HG03520 (cell line): ENCODE measurements around the gene TSBP1.
"Not testable (repeated sequence)": the region's sequence is repeated elsewhere in the genome, so short reads cannot be mapped to it uniquely, and the experiment has no call there.

Experiments used
- ATAC-seq: cut with Tn5 transposase; IDR thresholded peaks from one replicate; pipeline ENCODE4 v1.9.1; 2021; ENCODE audit warnings: mild to moderate bottlenecking, moderate library complexity; ENCODE audit not compliant: unreplicated experiment

Gene TSBP1

GRCh38 chr6:32290886-32291450 is 80.7 kb downstream of the TSBP1 start:
- no peak for ATAC-seq

DNA sequence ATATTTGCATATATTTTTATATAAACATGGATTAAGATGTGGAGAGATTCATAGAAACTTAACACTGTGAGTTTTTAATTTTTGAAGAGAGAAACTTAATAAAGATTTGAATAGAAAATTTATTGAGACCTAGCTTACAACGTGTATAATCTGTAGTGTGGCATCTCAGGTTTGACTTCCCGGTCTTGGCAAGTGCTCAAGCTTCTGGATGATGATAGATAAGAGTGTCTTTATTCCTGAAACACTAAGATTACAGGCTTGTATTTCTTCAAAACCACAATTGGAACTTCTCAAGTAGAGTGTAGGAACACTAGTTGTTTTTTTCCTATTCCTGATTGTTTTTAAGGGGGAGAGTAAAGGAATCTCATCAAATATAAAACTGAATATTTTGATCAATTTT is 83.3 kb downstream of the TSBP1 start:
- ATAC-seq = no peak

- not testable (repeated sequence) for ATAC-seq
Measured at GRCh38 chr6:32273801-32274577, 97.7 kb downstream of the TSBP1 start.

DNA sequence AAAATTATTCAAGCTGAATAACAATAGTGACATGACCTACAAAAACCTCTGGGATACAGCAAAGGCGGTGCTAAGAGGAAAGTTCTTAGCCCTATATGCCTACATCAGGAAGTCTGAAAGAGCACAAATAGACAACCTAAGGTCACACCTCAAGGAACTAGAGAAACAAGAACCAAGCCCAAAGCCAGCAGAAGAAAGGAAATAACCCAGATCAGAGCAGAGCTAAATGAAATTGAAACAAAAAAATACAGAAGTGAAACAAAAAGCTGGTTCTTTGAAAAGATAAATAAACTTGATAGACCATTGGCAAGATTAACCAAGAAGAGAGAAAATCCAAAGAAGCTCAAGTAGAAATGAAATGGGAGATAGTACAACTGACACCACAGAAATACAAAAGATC is 100.3 kb downstream of the TSBP1 start:
- ATAC-seq = no peak

GRCh38 chr6:32268459-32268858 is 103.2 kb downstream of the TSBP1 start:
- ATAC-seq = not testable (repeated sequence)

GRCh38 chr6:32267035-32267434 is 104.7 kb downstream of the TSBP1 start:
- ATAC-seq = no peak

DNA sequence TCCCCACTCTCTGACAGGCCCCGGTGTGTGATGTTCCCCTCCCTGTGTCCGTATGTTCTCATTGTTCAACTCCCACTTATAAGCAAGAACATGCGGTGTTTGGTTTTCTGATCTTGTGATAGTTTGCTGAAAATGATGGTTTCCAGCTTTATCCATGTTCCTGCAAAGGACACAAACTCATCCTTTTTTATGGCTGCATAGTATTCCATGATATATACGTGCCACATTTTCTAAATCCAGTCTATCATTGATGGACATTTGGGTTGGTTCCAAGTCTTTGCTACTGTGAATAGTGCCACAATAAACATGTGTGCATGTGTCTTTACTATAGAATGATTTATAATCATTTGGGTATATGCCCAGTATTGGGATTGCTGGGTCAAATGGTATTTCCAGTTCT is 114.4 kb downstream of the TSBP1 start:
- not testable (repeated sequence) for ATAC-seq

DNA sequence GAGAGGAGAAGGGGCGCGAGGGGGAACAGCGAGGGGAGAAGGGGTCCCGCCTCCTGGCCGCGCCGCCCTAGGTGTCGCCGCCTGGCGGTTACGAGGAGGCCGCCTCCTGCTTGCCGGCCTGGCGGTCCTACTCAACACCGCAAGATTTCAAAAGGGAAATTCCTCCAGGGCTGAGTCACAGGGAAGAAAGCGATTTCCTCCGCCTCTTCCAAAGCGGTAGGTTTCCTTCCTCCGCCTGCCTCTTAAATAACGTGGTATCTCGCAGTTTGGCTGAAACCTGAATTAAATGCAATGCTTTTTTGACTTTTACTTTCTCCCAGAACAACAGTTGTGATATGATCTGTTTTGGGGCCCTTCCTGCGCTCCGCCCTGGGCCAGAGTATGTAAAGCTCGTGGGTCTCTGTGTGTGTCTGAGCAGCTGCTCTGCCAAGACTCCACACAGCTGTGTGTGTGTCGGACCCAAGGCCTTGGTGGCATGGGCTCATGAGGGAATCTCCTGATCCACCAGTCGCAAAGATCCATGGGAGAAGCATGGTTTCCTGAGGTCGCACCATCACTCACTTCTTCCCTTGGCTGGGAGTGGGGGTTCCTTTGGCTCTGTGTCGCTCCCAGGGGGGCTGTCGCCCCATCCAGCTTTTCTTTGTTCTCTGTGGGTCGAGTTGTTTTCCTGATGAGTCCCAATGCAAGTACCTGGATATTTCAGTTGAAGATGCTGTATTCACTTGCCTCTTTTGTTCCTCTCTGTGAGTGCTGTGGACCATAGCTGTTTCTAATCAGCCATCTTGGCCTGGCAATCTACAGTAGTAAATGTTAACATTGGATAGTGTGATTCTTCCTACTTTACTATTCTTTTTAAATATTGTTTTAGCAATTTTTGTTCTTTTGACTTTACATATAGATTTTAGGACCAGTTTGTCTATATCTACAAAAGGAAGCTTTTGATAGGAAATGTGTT is 116.2 kb downstream of the TSBP1 start:
- ATAC-seq = no peak

DNA sequence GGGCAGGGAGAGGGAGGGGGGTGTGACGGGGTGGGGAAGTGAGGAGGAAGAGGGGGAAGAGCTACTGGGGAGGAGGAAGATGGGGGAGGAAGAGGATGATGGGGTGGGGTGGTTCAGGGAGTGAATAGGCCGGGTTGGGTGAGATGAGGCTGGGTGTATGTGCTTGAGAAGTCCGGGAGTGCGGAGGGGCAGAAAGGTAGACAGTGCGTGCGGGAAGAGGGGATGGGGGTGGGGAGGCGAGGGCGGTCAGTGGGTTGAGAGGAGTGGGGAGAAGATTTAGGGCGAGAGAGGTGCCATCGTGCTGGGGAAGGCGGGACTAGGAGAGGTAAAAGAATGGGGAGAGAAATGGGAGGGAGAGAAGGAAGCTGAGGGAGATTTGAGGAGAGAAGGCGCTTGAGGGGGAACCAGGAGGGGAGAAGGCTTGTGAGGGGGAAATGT is 116.9 kb downstream of the TSBP1 start:
- ATAC-seq = no peak

- no peak for ATAC-seq
Measured at GRCh38 chr6:32252331-32253009, 119.2 kb downstream of the TSBP1 start.

DNA sequence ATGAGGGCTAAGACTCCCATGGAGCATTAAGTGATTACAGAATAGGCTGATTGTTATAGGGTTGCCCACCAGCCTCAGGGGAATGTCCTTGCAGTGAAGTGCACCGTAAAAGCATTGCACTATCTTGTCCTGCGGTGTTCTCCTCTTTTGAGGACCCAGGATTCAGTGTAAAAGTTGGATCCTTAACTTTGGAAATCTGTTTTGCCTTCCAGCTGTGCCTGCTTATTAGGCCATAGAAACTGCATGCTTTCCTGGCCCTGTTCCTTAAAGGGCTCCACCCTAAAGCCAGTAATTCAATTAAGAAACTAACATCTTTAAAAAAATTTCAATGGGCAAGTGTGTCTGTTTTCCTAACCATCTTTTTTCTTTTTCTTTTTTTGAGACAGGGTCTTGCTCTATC is 122.4 kb downstream of the TSBP1 start:
- ATAC-seq = no peak

- ATAC-seq = no peak
Measured at GRCh38 chr6:32247401-32247800, 124.3 kb downstream of the TSBP1 start.

DNA sequence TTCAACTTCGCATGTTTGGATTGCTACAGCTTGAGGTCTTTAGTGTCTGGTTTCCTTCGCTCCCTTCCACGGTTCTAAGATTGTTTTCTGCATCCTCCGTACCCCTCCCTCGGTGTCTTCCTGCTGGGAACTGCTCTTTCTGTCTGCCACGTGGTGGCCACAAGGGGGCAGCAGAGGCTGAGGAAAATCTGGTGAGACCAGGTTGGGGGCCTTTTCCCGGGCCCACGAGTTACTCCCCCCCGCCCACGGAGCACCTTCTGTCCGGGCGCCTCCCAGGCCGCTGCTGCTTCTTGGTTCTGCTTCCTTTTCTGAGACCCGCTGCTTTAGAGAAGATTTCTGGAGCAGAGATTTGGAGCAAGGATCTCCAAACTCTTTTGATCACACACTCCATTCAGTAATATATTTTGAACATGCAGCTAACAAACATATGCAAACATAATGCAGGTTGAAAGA is 126.7 kb downstream of the TSBP1 start:
- no peak for ATAC-seq

GRCh38 chr6:32244270-32244669 is 127.4 kb downstream of the TSBP1 start:
- ATAC-seq = no peak
